H9 (cell line): ENCODE measurements around the gene CNMD. TPM values are rescaled to one million over a fixed set of nuclear protein-coding genes. Genes with fewer than 3 reads are reported as not detected.
A peak's percentile ranks its signal among the peaks of the same experiment; 100 is the strongest.

Experiments
- DNase-seq: peaks from one replicate; pipeline ENCODE4 v3.0.0-alpha.2; 2017
- H2AFZ ChIP-seq: one replicate; pipeline ENCODE4 v1.6.1; 2013; ENCODE audit warnings: mild to moderate bottlenecking, low read length, control low read depth, moderate library complexity
- H2AK5ac ChIP-seq: 2 replicates; pipeline ENCODE4 v1.6.1; 2013; ENCODE audit warnings: low read length, control low read depth, mixed read lengths; ENCODE audit not compliant: insufficient read length
- H2BK120ac ChIP-seq: one replicate; pipeline ENCODE4 v1.6.1; 2013; ENCODE audit warnings: low read depth, mild to moderate bottlenecking, low read length, control low read depth, inconsistent platforms; ENCODE audit not compliant: poor library complexity, severe bottlenecking
- H2BK12ac ChIP-seq: 2 replicates; pipeline ENCODE4 v1.6.1; 2013; ENCODE audit warnings: low read length, control low read depth, mixed read lengths, low read depth; ENCODE audit not compliant: insufficient read length
- H2BK15ac ChIP-seq: 2 replicates; pipeline ENCODE4 v1.6.1; 2013; ENCODE audit warnings: low read depth, low read length, control low read depth
- H2BK20ac ChIP-seq: one replicate; pipeline ENCODE4 v1.6.1; 2013; ENCODE audit warnings: low read depth, mild to moderate bottlenecking, low read length, control low read depth, inconsistent platforms; ENCODE audit not compliant: poor library complexity, severe bottlenecking
- H2BK5ac ChIP-seq: 2 replicates; pipeline ENCODE4 v1.6.1; 2013; ENCODE audit warnings: low read length, control low read depth, mixed read lengths; ENCODE audit not compliant: insufficient read length
- H3K14ac ChIP-seq: 2 replicates; pipeline ENCODE4 v1.6.1; 2013; ENCODE audit warnings: low read length, control low read depth; ENCODE audit not compliant: insufficient read depth
- H3K18ac ChIP-seq: 2 replicates; pipeline ENCODE4 v1.6.1; 2013; ENCODE audit warnings: low read depth, mild to moderate bottlenecking, mixed read lengths, low read length, control low read depth; ENCODE audit not compliant: insufficient read length
- H3K23ac ChIP-seq: 2 replicates; pipeline ENCODE4 v1.6.1; 2013; ENCODE audit warnings: low read length, control low read depth, mixed read lengths, low read depth; ENCODE audit not compliant: insufficient read length
- H3K23me2 ChIP-seq: 2 replicates; pipeline ENCODE4 v1.6.1; 2013; ENCODE audit warnings: low read depth, mild to moderate bottlenecking, mixed read lengths, low read length, control low read depth; ENCODE audit not compliant: insufficient read length, poor library complexity, severe bottlenecking
- H3K27ac ChIP-seq: 2 replicates; pipeline ENCODE4 v1.5.1; 2013; ENCODE audit warnings: low read length, control low read depth, mixed read lengths, low read depth; ENCODE audit not compliant: insufficient read length
- H3K27me3 ChIP-seq: 2 replicates; pipeline ENCODE4 v1.6.1; 2013; ENCODE audit warnings: low read length, control low read depth, inconsistent platforms; ENCODE audit not compliant: insufficient read depth
- H3K4ac ChIP-seq: 2 replicates; pipeline ENCODE4 v1.6.1; 2013; ENCODE audit warnings: low read depth, mild to moderate bottlenecking, control low read depth, inconsistent platforms, low read length, moderate library complexity
- H3K4me1 ChIP-seq: 2 replicates; pipeline ENCODE4 v1.6.1; 2013; ENCODE audit warnings: low read length, control low read depth, inconsistent platforms; ENCODE audit not compliant: insufficient read depth
- H3K4me2 ChIP-seq: 2 replicates; pipeline ENCODE4 v1.6.1; 2013; ENCODE audit warnings: low read length, control low read depth, mixed read lengths; ENCODE audit not compliant: insufficient read length, insufficient read depth
- H3K56ac ChIP-seq: 2 replicates; pipeline ENCODE4 v1.6.1; 2013; ENCODE audit warnings: low read depth, mild to moderate bottlenecking, mixed read lengths, low read length, control low read depth; ENCODE audit not compliant: insufficient read length
- H3K79me1 ChIP-seq: 2 replicates; pipeline ENCODE4 v1.6.1; 2013; ENCODE audit warnings: low read depth, mild to moderate bottlenecking, moderate library complexity, low read length, control low read depth, inconsistent platforms; ENCODE audit not compliant: insufficient read depth, poor library complexity, severe bottlenecking
- H3K79me2 ChIP-seq: 2 replicates; pipeline ENCODE4 v1.6.1; 2013; ENCODE audit warnings: low read length, control low read depth, inconsistent platforms; ENCODE audit not compliant: insufficient read depth
- H3K9ac ChIP-seq: 2 replicates; pipeline ENCODE4 v1.6.1; 2013; ENCODE audit warnings: low read length, control low read depth, mixed read lengths; ENCODE audit not compliant: insufficient read length; ENCODE audit errors: extremely low read depth
- H3K9me3 ChIP-seq: one replicate; pipeline ENCODE4 v1.6.1; 2013; ENCODE audit warnings: low read depth, low read length, inconsistent platforms; ENCODE audit not compliant: control insufficient read depth
- H3T11ph ChIP-seq: one replicate; pipeline ENCODE4 v1.6.1; 2013; ENCODE audit warnings: mild to moderate bottlenecking, low read length, control low read depth, inconsistent platforms
- H4K20me1 ChIP-seq: one replicate; pipeline ENCODE4 v1.6.1; 2013; ENCODE audit not compliant: control insufficient read depth, insufficient read length, insufficient read depth
- H4K5ac ChIP-seq: 2 replicates; pipeline ENCODE4 v1.6.1; 2013; ENCODE audit warnings: low read depth, mild to moderate bottlenecking, mixed read lengths, low read length, control low read depth; ENCODE audit not compliant: insufficient read length
- H4K8ac ChIP-seq: replicated peaks from 2 replicates; pipeline ENCODE4 v1.6.1; 2013; ENCODE audit warnings: low read length, control low read depth, mixed read lengths, low read depth; ENCODE audit not compliant: insufficient read length
- H4K91ac ChIP-seq: 2 replicates; pipeline ENCODE4 v1.6.1; 2013; ENCODE audit warnings: low read depth, mild to moderate bottlenecking, moderate library complexity, mixed read lengths, low read length, control low read depth; ENCODE audit not compliant: insufficient read length
- H3K27ac Mint-ChIP-seq, 3 experiments: 2 replicates in 2 of 3; 3 replicates in 1 of 3; pipeline ENCODE4 v1.8.0; 2020 to 2021; ENCODE audit warnings: mixed read lengths in 3 of 3, mild to moderate bottlenecking in 1 of 3, moderate library complexity in 1 of 3
- H3K27me3 Mint-ChIP-seq: 2 replicates; pipeline ENCODE4 v1.8.0; 2021; ENCODE audit warnings: low read depth, mild to moderate bottlenecking, moderate library complexity, mixed read lengths
- H3K36me3 Mint-ChIP-seq, 3 experiments: 2 replicates in 2 of 3; 3 replicates in 1 of 3; pipeline ENCODE4 v1.8.0; 2020 to 2021; ENCODE audit warnings: low read depth in 3 of 3, mixed read lengths in 3 of 3; ENCODE audit not compliant: insufficient read depth in 1 of 3
- H3K4me1 Mint-ChIP-seq, 2 experiments: 2 replicates each; pipeline ENCODE4 v1.8.0; 2020; ENCODE audit warnings: mixed read lengths in 2 of 2
- H3K4me3 Mint-ChIP-seq, 2 experiments: 2 replicates in 1 of 2; 3 replicates in 1 of 2; pipeline ENCODE4 v1.8.0; 2020 to 2021; ENCODE audit warnings: mild to moderate bottlenecking in 2 of 2, mixed read lengths in 2 of 2, moderate library complexity in 1 of 2
- H3K9me3 Mint-ChIP-seq, 2 experiments: 2 replicates in 1 of 2; 3 replicates in 1 of 2; pipeline ENCODE4 v1.8.0; 2020; ENCODE audit warnings: mild to moderate bottlenecking in 2 of 2, mixed read lengths in 2 of 2, moderate library complexity in 1 of 2
- CTCF ChIP-seq: fragments of 200-600 bp; sonication (generic); conservative IDR thresholded peaks from 3 replicates; pipeline ENCODE4 v1.8.0; 2021; ENCODE audit warnings: antibody characterized with exemption, mild to moderate bottlenecking
- WGBS: extraction: QIAGEN DNeasy Blood & Tissue Kit; methylation state at CpG from one replicate; pipeline ENCODE4 v1.1.7; 2013; ENCODE audit warnings: missing lambda C conversion rate, low lambda C conversion rate, mixed read lengths; ENCODE audit not compliant: insufficient read length; ENCODE audit errors: extremely low coverage; 5-methylcytosine and 5-hydroxymethylcytosine counted together
- total RNA-seq: library from RNA; stranded (reverse); gene quantifications from 2 replicates; pipeline ENCODE4 v1.2.1, GENCODE V29; 2021

CNMD gene
- total RNA-seq, 1 experiment from 2014 or later: 96.0 TPM

- Mint-ChIP-seq H3K27me3 (peaks cover 1% of the 10 kb centered on the region; the same call in 1 of the 2 replicates), H3K9me3 (peaks cover 12 to 16% of the 10 kb centered on the region in 2 experiments), H3K36me3 (peaks cover 12 to 50% (median 49%) of the 10 kb centered on the region in 3 experiments), H3K4me3 (no peak overlapping the region; a peak in 1 of 5 replicates), H3K4me1 (peaks cover 29 to 31% of the 10 kb centered on the region in 2 experiments), H3K27ac (peak overlapping the region in 2 of 3 experiments; percentile 13 to 70; a peak in 3 of 7 replicates)
- no peak for TF ChIP-seq CTCF
- Histone ChIP-seq H4K5ac (no peak overlapping the region), H4K91ac (no peak overlapping the region), H4K8ac (no peak overlapping the region), H4K20me1 (no peaks in the 10 kb centered on the region), H3K9ac (no peak overlapping the region), H3K4me1 (no peaks in the 10 kb centered on the region), H3K79me1 (no peaks in the 10 kb centered on the region), H3K4me2 (no peak overlapping the region), H3K4ac (no peak overlapping the region), H3K56ac (no peak overlapping the region), H2BK120ac (no peak overlapping the region), H2BK20ac (no peak overlapping the region), H3K18ac (no peak overlapping the region), H3K9me3 (no peaks in the 10 kb centered on the region), H3K27me3 (no peaks in the 10 kb centered on the region), H3K23ac (no peak overlapping the region), H3K27ac (no peak overlapping the region), H3K23me2 (no peaks in the 10 kb centered on the region), H3T11ph (no peak overlapping the region), H2BK12ac (no peak overlapping the region), H2AFZ (no peak overlapping the region), H3K14ac (no peak overlapping the region), H2AK5ac (no peak overlapping the region), H2BK15ac (no peak overlapping the region), H3K79me2 (no peaks in the 10 kb centered on the region), H2BK5ac (no peak overlapping the region)
- no CpG with 5 or more reads among the region's 3 CpGs for WGBS
- no peak for DNase-seq
Observed at GRCh38 chr13:52712385-52712784, 27.2 kb downstream of the CNMD start.
